ENCODE measurements around the gene ARHGEF7.

Gene ARHGEF7

GRCh38 chr13:111139873-111140561 lies 24.9 kb downstream of the ARHGEF7 start:
- no peak for DNase-seq (ENCODE audit: low spot score)

- DNase-seq (ENCODE audit: low spot score) = no peak
Measured at GRCh38 chr13:111140562-111141105, 25.5 kb downstream of the ARHGEF7 start.

- no peak for DNase-seq (ENCODE audit: low spot score)
Measured at GRCh38 chr13:111142472-111142871, 27.4 kb downstream of the ARHGEF7 start.

GRCh38 chr13:111143865-111144540 lies 28.9 kb downstream of the ARHGEF7 start:
- no peak for DNase-seq (ENCODE audit: low spot score)

GRCh38 chr13:111145071-111145470 lies 30.0 kb downstream of the ARHGEF7 start:
- DNase-seq (ENCODE audit: low spot score) = no peak

GRCh38 chr13:111145506-111145905 lies 30.4 kb downstream of the ARHGEF7 start:
- DNase-seq (ENCODE audit: low spot score) = no peak

GRCh38 chr13:111152844-111153243 lies 37.7 kb downstream of the ARHGEF7 start:
- DNase-seq (ENCODE audit: low spot score) = no peak

DNA sequence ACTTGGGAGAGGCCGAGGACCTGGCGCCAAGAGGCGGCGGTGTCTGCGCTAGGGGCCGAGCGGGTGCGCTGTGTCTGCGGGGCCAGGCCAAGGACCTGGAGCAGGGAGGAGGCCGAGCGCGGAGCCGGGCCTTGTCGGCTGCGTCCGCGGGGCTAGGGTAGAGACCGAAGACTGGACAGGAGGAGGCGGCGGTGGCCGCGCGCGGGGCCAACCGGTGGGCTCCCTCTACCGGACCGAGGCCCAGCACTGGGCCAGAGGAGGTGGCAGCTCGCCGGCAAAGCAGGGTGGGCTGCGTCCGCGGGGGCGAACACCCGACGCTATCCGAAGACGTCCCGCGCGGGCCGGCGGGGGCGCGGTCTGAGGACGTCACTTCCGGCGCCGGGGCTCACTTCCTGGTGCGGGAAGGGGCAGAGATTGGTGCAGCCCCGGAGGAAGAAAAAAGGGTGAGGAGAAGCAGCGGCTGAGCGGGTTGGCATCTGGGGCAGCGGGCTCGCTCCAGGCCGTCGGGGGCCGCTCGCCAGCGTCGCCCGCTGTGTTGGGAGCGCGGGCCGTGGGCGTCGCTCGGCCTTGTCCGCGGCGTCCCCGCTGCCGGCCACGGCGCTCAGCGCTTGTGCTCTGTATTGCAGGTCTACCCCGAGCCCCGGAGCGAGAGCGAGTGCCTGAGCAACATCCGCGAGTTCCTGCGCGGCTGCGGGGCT lies 38.3 kb downstream of the ARHGEF7 start:
- peak; percentile 97 for DNase-seq (ENCODE audit: low spot score)

DNA sequence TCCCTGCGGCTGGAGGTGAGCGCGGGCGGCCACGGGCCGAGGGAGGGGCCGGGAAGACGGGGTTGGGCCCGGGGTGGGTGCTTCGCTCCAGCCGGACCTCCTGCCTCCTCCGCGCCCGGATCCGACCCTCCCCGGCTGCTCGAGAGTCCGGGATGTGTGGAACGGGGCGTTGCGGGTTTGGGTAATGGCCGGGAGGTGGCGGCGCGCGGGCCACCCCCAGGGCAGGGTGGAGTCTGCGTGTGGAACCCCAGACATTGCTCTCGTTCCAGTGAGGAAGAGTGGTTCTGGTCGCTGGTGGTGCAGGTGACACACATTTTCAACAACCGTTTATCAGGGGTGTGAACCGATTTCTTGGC lies 38.8 kb downstream of the ARHGEF7 start:
- no peak for DNase-seq (ENCODE audit: low spot score)

DNA sequence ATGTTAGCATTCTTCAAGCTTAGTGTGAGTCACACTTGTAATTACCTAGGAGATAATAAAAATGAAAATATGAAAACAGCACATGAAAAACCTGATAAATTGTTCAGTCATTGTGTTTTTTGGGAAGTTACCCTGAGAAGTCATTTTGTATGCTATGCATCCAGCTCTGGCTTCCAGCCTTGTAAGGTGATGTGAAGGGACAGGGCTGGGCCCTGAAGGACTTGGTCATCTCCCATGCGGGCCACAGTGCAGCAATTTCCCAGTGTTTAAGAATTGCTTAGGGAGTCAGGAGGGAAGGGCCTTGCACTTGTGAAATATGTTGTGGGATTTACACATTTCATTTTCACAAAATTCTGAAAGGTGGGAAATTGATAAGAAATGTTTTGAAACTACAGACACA lies 41.3 kb downstream of the ARHGEF7 start:
- DNase-seq (ENCODE audit: low spot score) = no peak

GRCh38 chr13:111158136-111158805 lies 43.2 kb downstream of the ARHGEF7 start:
- DNase-seq (ENCODE audit: low spot score) = no peak

- no peak for DNase-seq (ENCODE audit: low spot score)
Measured at GRCh38 chr13:111159362-111160320, 44.5 kb downstream of the ARHGEF7 start.

DNA sequence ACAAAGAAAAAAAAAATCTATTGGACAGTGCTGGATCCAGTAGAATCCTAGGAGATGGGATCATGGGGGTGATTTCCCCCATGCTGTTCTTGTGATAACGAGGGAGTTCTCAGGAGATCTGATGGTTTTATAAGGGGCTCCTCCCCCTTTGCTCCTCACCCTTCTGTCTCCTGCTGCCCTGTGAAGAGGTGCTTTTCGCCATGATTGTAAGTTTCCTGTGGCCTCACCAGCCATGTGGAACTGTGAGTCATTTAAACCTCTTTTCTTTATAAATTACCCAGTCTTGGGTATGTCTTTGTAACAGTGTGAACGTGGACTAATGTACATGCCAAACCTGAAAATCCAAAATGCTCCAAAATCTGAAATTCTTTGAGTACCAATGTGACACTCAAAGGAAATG lies 45.5 kb downstream of the ARHGEF7 start:
- DNase-seq (ENCODE audit: low spot score) = no peak

- no peak for DNase-seq (ENCODE audit: low spot score)
Measured at GRCh38 chr13:111161601-111162600, 46.8 kb downstream of the ARHGEF7 start.

GRCh38 chr13:111165241-111166010 lies 50.3 kb downstream of the ARHGEF7 start:
- no peak for DNase-seq (ENCODE audit: low spot score)

- no peak for DNase-seq (ENCODE audit: low spot score)
Measured at GRCh38 chr13:111166882-111167675, 52.0 kb downstream of the ARHGEF7 start.

GRCh38 chr13:111168107-111168506 lies 53.0 kb downstream of the ARHGEF7 start:
- no peak for DNase-seq (ENCODE audit: low spot score)

DNA sequence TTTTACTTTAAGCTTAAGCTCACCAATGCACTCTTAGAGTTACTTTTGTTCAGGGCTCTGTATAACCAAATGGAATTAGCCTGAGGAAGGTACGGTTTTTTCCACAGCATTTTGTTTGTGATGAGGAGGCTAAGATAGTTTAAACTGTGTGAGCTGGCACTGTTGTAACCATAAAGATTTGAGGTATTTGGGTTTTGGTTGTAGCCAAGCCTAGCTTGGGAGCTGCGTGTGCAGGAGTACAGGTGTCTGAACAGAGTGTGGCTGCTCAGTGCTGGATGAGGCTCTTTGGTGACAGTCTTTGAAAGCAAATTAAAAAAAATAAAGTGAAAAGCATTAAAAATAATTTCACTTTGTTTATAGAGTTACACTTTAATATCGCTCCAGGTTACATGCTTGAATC lies 56.0 kb downstream of the ARHGEF7 start:
- DNase-seq (ENCODE audit: low spot score) = no peak
